Measurements from ENCODE around the gene DCUN1D1.

GRCh38 chr3:182969853-182970252, 10.5 kb downstream of the DCUN1D1 start:
- TF ChIP-seq CTCF (IDR thresholded peaks at IDR 0.05): no peak
- no peak for TF ChIP-seq POLR2A (IDR thresholded peaks at IDR 0.05)
